ENCODE results near the gene COL6A2.
"Not testable (repeated sequence)": the region's sequence is repeated elsewhere in the genome, so short reads cannot be mapped to it uniquely, and the experiment has no call there.

The COL6A2 gene

GRCh38 chr21:46157987-46158451 lies 60.1 kb downstream of the COL6A2 start:
- no peak for DNase-seq

GRCh38 chr21:46158666-46159300 lies 60.9 kb downstream of the COL6A2 start:
- no peak for DNase-seq

GRCh38 chr21:46159390-46159789 lies 61.5 kb downstream of the COL6A2 start:
- no peak for DNase-seq

GRCh38 chr21:46159841-46160656 lies 62.1 kb downstream of the COL6A2 start:
- no peak for DNase-seq

GRCh38 chr21:46160657-46160906 lies 62.7 kb downstream of the COL6A2 start:
- no peak for DNase-seq

GRCh38 chr21:46160907-46161632 lies 63.2 kb downstream of the COL6A2 start:
- DNase-seq, result no peak

- DNase-seq, result no peak
These were observed 64.0 kb downstream of the COL6A2 start for GRCh38 chr21:46161633-46162592.

GRCh38 chr21:46163380-46163779 lies 65.5 kb downstream of the COL6A2 start:
- no peak for DNase-seq

GRCh38 chr21:46165098-46165497 lies 67.2 kb downstream of the COL6A2 start:
- no peak for DNase-seq

- DNase-seq, result no peak
These were observed 70.3 kb downstream of the COL6A2 start for GRCh38 chr21:46168238-46168637.

- DNase-seq, result no peak
These were observed 70.9 kb downstream of the COL6A2 start for GRCh38 chr21:46168659-46169386.

- DNase-seq, result not testable (repeated sequence)
These were observed 72.7 kb downstream of the COL6A2 start for GRCh38 chr21:46170436-46171193.

GRCh38 chr21:46171585-46171984 lies 73.7 kb downstream of the COL6A2 start:
- DNase-seq, result no peak

- no peak for DNase-seq
These were observed 74.3 kb downstream of the COL6A2 start for GRCh38 chr21:46171996-46172862.

GRCh38 chr21:46172863-46173528 lies 75.1 kb downstream of the COL6A2 start:
- DNase-seq, result no peak

GRCh38 chr21:46173573-46173972 lies 75.7 kb downstream of the COL6A2 start:
- DNase-seq, result no peak

- not testable (repeated sequence) for DNase-seq
These were observed 78.7 kb downstream of the COL6A2 start for GRCh38 chr21:46176443-46177129.

GRCh38 chr21:46178961-46179360 lies 81.0 kb downstream of the COL6A2 start:
- no peak for DNase-seq
